HCT116 (cell line): ENCODE data around the gene PIERCE2.
"Not testable (repeated sequence)": the region's sequence is repeated elsewhere in the genome, so short reads cannot be mapped to it uniquely, and the experiment has no call there.

Experiments used
- CTCF ChIP-seq, 3 experiments: fragments of 200-600 bp in 1 of 3; sonication (generic) in 1 of 3; IDR thresholded peaks in 2 of 3; conservative IDR thresholded peaks in 1 of 3; 2 replicates each; pipeline ENCODE4 v1.5.1; 2012 to 2017; ENCODE audit warnings: low read depth in 2 of 3, low read length in 2 of 3, antibody characterized with exemption in 1 of 3, borderline replicate concordance in 1 of 3, control low read depth in 1 of 3, mild to moderate bottlenecking in 1 of 3, mixed read lengths in 1 of 3, mixed run types in 1 of 3, moderate library complexity in 1 of 3; ENCODE audit not compliant: insufficient read depth in 1 of 3
- EGR1 ChIP-seq: IDR thresholded peaks from 2 replicates; pipeline ENCODE4 v1.6.1; 2012; ENCODE audit warnings: low read depth
- TF ChIP-seq, protein P1 (sequence below): IDR thresholded peaks from 2 replicates; pipeline ENCODE4 v1.6.1; 2012
- TF ChIP-seq, protein P2 (sequence below): IDR thresholded peaks from 2 replicates; pipeline ENCODE4 v1.6.1; 2012; ENCODE audit warnings: low read depth

DNA sequence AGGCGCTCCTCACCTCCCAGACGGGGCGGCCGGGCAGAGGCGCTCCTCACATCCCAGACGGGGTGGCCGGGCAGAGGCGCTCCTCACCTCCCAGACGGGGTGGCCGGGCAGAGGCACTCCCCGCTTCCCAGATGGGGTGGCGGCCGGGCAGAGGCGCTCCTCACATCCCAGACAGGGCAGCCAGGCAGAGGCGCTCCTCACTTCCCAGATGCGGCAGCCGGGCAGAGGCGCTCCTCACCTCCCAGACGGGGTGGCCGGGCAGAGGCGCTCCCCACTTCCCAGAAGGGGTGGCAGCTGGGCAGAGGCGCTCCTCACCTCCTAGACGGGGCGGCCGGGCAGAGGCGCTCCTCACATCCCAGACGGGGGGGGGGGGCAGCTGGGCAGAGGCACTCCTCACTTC lies 37.6 kb downstream of the PIERCE2 start:
- TF ChIP-seq, protein P1, sequence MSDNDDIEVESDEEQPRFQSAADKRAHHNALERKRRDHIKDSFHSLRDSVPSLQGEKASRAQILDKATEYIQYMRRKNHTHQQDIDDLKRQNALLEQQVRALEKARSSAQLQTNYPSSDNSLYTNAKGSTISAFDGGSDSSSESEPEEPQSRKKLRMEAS, result not testable (repeated sequence)
- not testable (repeated sequence) for TF ChIP-seq CTCF (IDR thresholded peaks at IDR 0.05 in 2 of 3, conservative IDR thresholded peaks at IDR 0.05 in 1 of 3; ENCODE audit: borderline replicate concordance in 1 of 3, insufficient read depth in 1 of 3, low read depth in 2 of 3, low read length in 2 of 3); EGR1
- TF ChIP-seq, protein P2, sequence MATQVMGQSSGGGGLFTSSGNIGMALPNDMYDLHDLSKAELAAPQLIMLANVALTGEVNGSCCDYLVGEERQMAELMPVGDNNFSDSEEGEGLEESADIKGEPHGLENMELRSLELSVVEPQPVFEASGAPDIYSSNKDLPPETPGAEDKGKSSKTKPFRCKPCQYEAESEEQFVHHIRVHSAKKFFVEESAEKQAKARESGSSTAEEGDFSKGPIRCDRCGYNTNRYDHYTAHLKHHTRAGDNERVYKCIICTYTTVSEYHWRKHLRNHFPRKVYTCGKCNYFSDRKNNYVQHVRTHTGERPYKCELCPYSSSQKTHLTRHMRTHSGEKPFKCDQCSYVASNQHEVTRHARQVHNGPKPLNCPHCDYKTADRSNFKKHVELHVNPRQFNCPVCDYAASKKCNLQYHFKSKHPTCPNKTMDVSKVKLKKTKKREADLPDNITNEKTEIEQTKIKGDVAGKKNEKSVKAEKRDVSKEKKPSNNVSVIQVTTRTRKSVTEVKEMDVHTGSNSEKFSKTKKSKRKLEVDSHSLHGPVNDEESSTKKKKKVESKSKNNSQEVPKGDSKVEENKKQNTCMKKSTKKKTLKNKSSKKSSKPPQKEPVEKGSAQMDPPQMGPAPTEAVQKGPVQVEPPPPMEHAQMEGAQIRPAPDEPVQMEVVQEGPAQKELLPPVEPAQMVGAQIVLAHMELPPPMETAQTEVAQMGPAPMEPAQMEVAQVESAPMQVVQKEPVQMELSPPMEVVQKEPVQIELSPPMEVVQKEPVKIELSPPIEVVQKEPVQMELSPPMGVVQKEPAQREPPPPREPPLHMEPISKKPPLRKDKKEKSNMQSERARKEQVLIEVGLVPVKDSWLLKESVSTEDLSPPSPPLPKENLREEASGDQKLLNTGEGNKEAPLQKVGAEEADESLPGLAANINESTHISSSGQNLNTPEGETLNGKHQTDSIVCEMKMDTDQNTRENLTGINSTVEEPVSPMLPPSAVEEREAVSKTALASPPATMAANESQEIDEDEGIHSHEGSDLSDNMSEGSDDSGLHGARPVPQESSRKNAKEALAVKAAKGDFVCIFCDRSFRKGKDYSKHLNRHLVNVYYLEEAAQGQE, result not testable (repeated sequence)
